OCI-LY7 (cell line): Measurements from ENCODE around the gene SETDB2. TPM values are rescaled to one million over a fixed set of nuclear protein-coding genes. Genes with fewer than 3 reads are reported as not detected.

ENCODE experiments used
- BruUV-seq: library from RNA; stranded (reverse); fragments of 400-500 nt; replicated peaks from 2 replicates; lab custom pipeline; 2021; lab: Mats Ljungman, UMichigan
- CTCF ChIA-PET: fragments of 300-600 bp; sonication (Branson Sonifier 250); formaldehyde crosslinking; loops from one replicate; lab custom pipeline; 2022; ENCODE audit warnings: antibody characterized with exemption; ENCODE audit not compliant: unreplicated experiment; lab: Charles Lee
- POLR2A ChIA-PET: fragments of 300-600 bp; sonication (Branson Sonifier 250); formaldehyde crosslinking; loops from one replicate; lab custom pipeline; 2022; ENCODE audit warnings: antibody characterized with exemption; lab: Charles Lee
- DNase-seq: peaks from one replicate; pipeline ENCODE4 v3.0.0-alpha.2; 2015; ENCODE audit warnings: low spot score
- H2AFZ ChIP-seq: fragments of 200-600 bp; sonication (generic), shearing (Covaris generic); 2 replicates; pipeline ENCODE4 v1.6.1; 2014; ENCODE audit warnings: mild to moderate bottlenecking, antibody characterized with exemption, low read length, moderate library complexity
- H3K27ac ChIP-seq: fragments of 200-600 bp; sonication (generic); 2 replicates; pipeline ENCODE4 v1.5.1; 2014; ENCODE audit warnings: mixed run types, low read depth, mild to moderate bottlenecking, moderate library complexity, low read length, inconsistent platforms; ENCODE audit not compliant: poor library complexity, severe bottlenecking
- H3K36me3 ChIP-seq: fragments of 200-600 bp; sonication (generic); 2 replicates; pipeline ENCODE4 v1.6.1; 2014; ENCODE audit warnings: mild to moderate bottlenecking, antibody characterized with exemption, low read length, moderate library complexity, mixed read lengths; ENCODE audit not compliant: insufficient read depth
- H3K4me1 ChIP-seq: fragments of 200-600 bp; sonication (generic); 2 replicates; pipeline ENCODE4 v1.5.1; 2014; ENCODE audit warnings: mild to moderate bottlenecking, low read length; ENCODE audit not compliant: insufficient read depth, poor library complexity, severe bottlenecking
- H3K4me2 ChIP-seq: fragments of 200-600 bp; sonication (generic); 2 replicates; pipeline ENCODE4 v1.6.1; 2014; ENCODE audit warnings: mild to moderate bottlenecking, low read length
- H3K4me3 ChIP-seq: fragments of 200-600 bp; sonication (generic); 2 replicates; pipeline ENCODE4 v1.5.1; 2014; ENCODE audit warnings: mild to moderate bottlenecking, low read depth, low read length; ENCODE audit not compliant: poor library complexity, severe bottlenecking
- H3K79me2 ChIP-seq: fragments of 200-600 bp; sonication (generic); 2 replicates; pipeline ENCODE4 v1.6.1; 2016; ENCODE audit warnings: low read depth, mild to moderate bottlenecking, low read length, moderate library complexity, mixed read lengths; ENCODE audit not compliant: insufficient read depth
- H3K9me2 ChIP-seq: fragments of 200-600 bp; sonication (generic); 2 replicates; pipeline ENCODE4 v1.6.1; 2016; ENCODE audit warnings: mild to moderate bottlenecking, low read length, mixed read lengths; ENCODE audit not compliant: insufficient read depth
- H3K9me3 ChIP-seq: fragments of 200-600 bp; sonication (generic); 2 replicates; pipeline ENCODE4 v1.6.1; 2014; ENCODE audit warnings: mild to moderate bottlenecking, mixed run types, low read length, mixed read lengths
- H4K20me1 ChIP-seq: fragments of 200-600 bp; sonication (generic); 2 replicates; pipeline ENCODE4 v1.6.1; 2014; ENCODE audit warnings: mild to moderate bottlenecking, antibody characterized with exemption, low read length, moderate library complexity, mixed read lengths; ENCODE audit not compliant: insufficient read depth
- CTCF ChIP-seq: fragments of 200-600 bp; sonication (generic); conservative IDR thresholded peaks from 2 replicates; pipeline ENCODE4 v1.5.1; 2014; ENCODE audit warnings: mild to moderate bottlenecking, antibody characterized with exemption, low read length, moderate library complexity, mixed read lengths
- EZH2phosphoT487 ChIP-seq: fragments of 200-600 bp; sonication (generic); IDR thresholded peaks from 2 replicates; pipeline ENCODE4 v1.6.1; 2018; ENCODE audit warnings: low read depth, borderline replicate concordance, mild to moderate bottlenecking, mixed run types, antibody characterized with exemption, low read length, moderate library complexity, mixed read lengths
- intact Hi-C: fragments of 100-400 bp; cut with micrococcal nuclease; formaldehyde crosslinking; loops from one replicate; pipeline ENCODE4 v1.10.0; 2022; ENCODE audit not compliant: unreplicated experiment
- total RNA-seq, 2 experiments: library from RNA; depleted of rRNA in 1 of 2; stranded (reverse); fragments of >200 nt in 1 of 2; shearing (Covaris generic) in 1 of 2; gene quantifications; 2 replicates each; pipeline ENCODE4 v1.2.3, GENCODE V29; 2014 to 2022

SETDB2 gene
- total RNA-seq, 2 experiments from 2014 or later, result 22.0 to 41.3 TPM

GRCh38 chr13:49533591-49534269 is 89.7 kb downstream of the SETDB2 start:
- Histone ChIP-seq H3K4me2 (peak overlapping the region; percentile 25; the same call in 1 of the 2 replicates), H3K9me3 (no peaks in the 10 kb centered on the region), H3K79me2 (no peaks in the 10 kb centered on the region), H3K36me3 (peaks cover 77% of the 10 kb centered on the region), H2AFZ (no peak overlapping the region), H3K27ac (peak overlapping the region; percentile 6), H3K9me2 (no peaks in the 10 kb centered on the region), H3K4me3 (no peak overlapping the region), H3K4me1 (peaks cover 59% of the 10 kb centered on the region), H4K20me1 (no peaks in the 10 kb centered on the region)
- CTCF ChIA-PET, result no interaction called here
- POLR2A ChIA-PET, result no interaction called here
- DNase-seq, result no peak
- intact Hi-C loops, result no loop called here
- no peak for TF ChIP-seq CTCF
- TF ChIP-seq EZH2phosphoT487, result no peak
- no TSS peak for BruUV-seq

GRCh38 chr13:49536144-49536873 is 92.2 kb downstream of the SETDB2 start:
- ChIA-PET POLR2A (no interaction called here), CTCF (no interaction called here)
- Histone ChIP-seq H3K4me2 (no peak overlapping the region), H3K36me3 (peaks cover 72% of the 10 kb centered on the region), H3K9me2 (no peaks in the 10 kb centered on the region), H3K79me2 (no peaks in the 10 kb centered on the region), H3K9me3 (no peaks in the 10 kb centered on the region), H3K27ac (no peak overlapping the region), H2AFZ (no peak overlapping the region), H3K4me3 (no peak overlapping the region), H4K20me1 (no peaks in the 10 kb centered on the region), H3K4me1 (peaks cover 69% of the 10 kb centered on the region)
- BruUV-seq, result no TSS peak
- DNase-seq, result no peak
- intact Hi-C loops, result no loop called here
- TF ChIP-seq CTCF (no peak), EZH2phosphoT487 (no peak)

- H3K4me2 ChIP-seq, result no peak overlapping the region
- H3K4me1 ChIP-seq, result peaks cover 51% of the 10 kb centered on the region
- POLR2A ChIA-PET, result interaction anchor here (0.5 to 2.7 kb wide), 5 partner anchors 8 to 137 kb away, joined by 4 to 16 read pairs (median 6); no protein-coding TSS in a partner anchor
Observed at GRCh38 chr13:49538404-49538803, 94.3 kb downstream of the SETDB2 start.

More at GRCh38 chr13:49538404-49538803, 94.3 kb downstream of the SETDB2 start:
- H3K36me3 ChIP-seq, result peaks cover 70% of the 10 kb centered on the region
- no peaks in the 10 kb centered on the region for H3K79me2 ChIP-seq
- CTCF ChIA-PET, result no interaction called here
- BruUV-seq, result no TSS peak
- H3K9me2 ChIP-seq, result no peaks in the 10 kb centered on the region
- H2AFZ ChIP-seq, result no peak overlapping the region
- TF ChIP-seq EZH2phosphoT487 (no peak), CTCF (no peak)
- H3K9me3 ChIP-seq, result no peaks in the 10 kb centered on the region
- H3K4me3 ChIP-seq, result no peak overlapping the region
- no peaks in the 10 kb centered on the region for H4K20me1 ChIP-seq
- no peak for DNase-seq
- intact Hi-C loops, result loop anchor here (2.0 kb wide), 1 partner anchor 90 kb away; no protein-coding TSS in a partner anchor
- H3K27ac ChIP-seq, result no peak overlapping the region
